ENCODE results near the gene FAM163A.

FAM163A gene

GRCh38 chr1:179748772-179749171 lies 5.7 kb downstream of the FAM163A start:
- no peak overlapping the region for H3K4me3 ChIP-seq (ENCODE audit: low read depth, low read length, poor library complexity, severe bottlenecking)
- H2AFZ ChIP-seq (ENCODE audit: low read length): no peak overlapping the region
- no peaks in the 10 kb centered on the region for H4K20me1 ChIP-seq (ENCODE audit: insufficient read depth, low read length)
- H3K27me3 ChIP-seq (ENCODE audit: insufficient read depth, low read length): no peaks in the 10 kb centered on the region
- no peaks in the 10 kb centered on the region for H3K9me2 ChIP-seq (ENCODE audit: low read depth, low read length)
- no peaks in the 10 kb centered on the region for H3K36me3 ChIP-seq (ENCODE audit: insufficient read depth, low read length)
- no peak overlapping the region for H3K4me2 ChIP-seq (ENCODE audit: low read length)
- TF ChIP-seq CTCF (IDR thresholded peaks at IDR 0.05; ENCODE audit: low read length): no peak
- TF ChIP-seq EZH2 (IDR thresholded peaks at IDR 0.05; ENCODE audit: borderline replicate concordance, low read length): no peak
- H3K9ac ChIP-seq (ENCODE audit: low read length): no peak overlapping the region
- no peak overlapping the region for H3K27ac ChIP-seq (ENCODE audit: low read depth, low read length, poor library complexity, severe bottlenecking)
- H3K4me1 ChIP-seq (ENCODE audit: insufficient read depth, low read length, severe bottlenecking): no peaks in the 10 kb centered on the region
- H3K9me3 ChIP-seq (ENCODE audit: low read length): no peaks in the 10 kb centered on the region; the same call in 1 of the 2 replicates
- no peaks in the 10 kb centered on the region for H3F3A ChIP-seq (ENCODE audit: insufficient read depth, low read length)
- no peaks in the 10 kb centered on the region for H3K79me2 ChIP-seq (ENCODE audit: insufficient read depth, low read length)

GRCh38 chr1:179750630-179751029 lies 7.5 kb downstream of the FAM163A start:
- Histone ChIP-seq H3K9me3 (ENCODE audit: low read length) (no peaks in the 10 kb centered on the region; the same call in 1 of the 2 replicates), H4K20me1 (ENCODE audit: insufficient read depth, low read length) (no peaks in the 10 kb centered on the region), H3K27ac (ENCODE audit: low read depth, low read length, poor library complexity, severe bottlenecking) (no peak overlapping the region), H3K4me1 (ENCODE audit: insufficient read depth, low read length, severe bottlenecking) (no peaks in the 10 kb centered on the region), H3K9me2 (ENCODE audit: low read depth, low read length) (no peaks in the 10 kb centered on the region), H3K4me2 (ENCODE audit: low read length) (no peak overlapping the region), H3F3A (ENCODE audit: insufficient read depth, low read length) (no peaks in the 10 kb centered on the region), H3K9ac (ENCODE audit: low read length) (no peak overlapping the region), H3K36me3 (ENCODE audit: insufficient read depth, low read length) (no peaks in the 10 kb centered on the region), H3K27me3 (ENCODE audit: insufficient read depth, low read length) (no peaks in the 10 kb centered on the region), H3K4me3 (ENCODE audit: low read depth, low read length, poor library complexity, severe bottlenecking) (no peak overlapping the region), H3K79me2 (ENCODE audit: insufficient read depth, low read length) (no peaks in the 10 kb centered on the region), H2AFZ (ENCODE audit: low read length) (no peak overlapping the region)
- TF ChIP-seq CTCF (IDR thresholded peaks at IDR 0.05; ENCODE audit: low read length) (no peak), EZH2 (IDR thresholded peaks at IDR 0.05; ENCODE audit: borderline replicate concordance, low read length) (no peak)

- H3K9ac ChIP-seq (ENCODE audit: low read length): no peak overlapping the region
- H3K27me3 ChIP-seq (ENCODE audit: insufficient read depth, low read length): no peaks in the 10 kb centered on the region
- H3K9me2 ChIP-seq (ENCODE audit: low read depth, low read length): no peaks in the 10 kb centered on the region
- no peaks in the 10 kb centered on the region; the same call in 1 of the 2 replicates for H3K9me3 ChIP-seq (ENCODE audit: low read length)
- H3K27ac ChIP-seq (ENCODE audit: low read depth, low read length, poor library complexity, severe bottlenecking): no peak overlapping the region
- H4K20me1 ChIP-seq (ENCODE audit: insufficient read depth, low read length): no peaks in the 10 kb centered on the region
- no peak overlapping the region for H3K4me3 ChIP-seq (ENCODE audit: low read depth, low read length, poor library complexity, severe bottlenecking)
- H2AFZ ChIP-seq (ENCODE audit: low read length): no peak overlapping the region
- no peak overlapping the region for H3K4me2 ChIP-seq (ENCODE audit: low read length)
- H3K36me3 ChIP-seq (ENCODE audit: insufficient read depth, low read length): no peaks in the 10 kb centered on the region
- no peaks in the 10 kb centered on the region for H3K4me1 ChIP-seq (ENCODE audit: insufficient read depth, low read length, severe bottlenecking)
- H3K79me2 ChIP-seq (ENCODE audit: insufficient read depth, low read length): no peaks in the 10 kb centered on the region
- TF ChIP-seq EZH2 (IDR thresholded peaks at IDR 0.05; ENCODE audit: borderline replicate concordance, low read length) (no peak), CTCF (IDR thresholded peaks at IDR 0.05; ENCODE audit: low read length) (no peak)
- no peaks in the 10 kb centered on the region for H3F3A ChIP-seq (ENCODE audit: insufficient read depth, low read length)
Measured at GRCh38 chr1:179753061-179753460, 10.0 kb downstream of the FAM163A start.
